ENCODE data around the gene ROCK2.

- TF ChIP-seq, protein P1, sequence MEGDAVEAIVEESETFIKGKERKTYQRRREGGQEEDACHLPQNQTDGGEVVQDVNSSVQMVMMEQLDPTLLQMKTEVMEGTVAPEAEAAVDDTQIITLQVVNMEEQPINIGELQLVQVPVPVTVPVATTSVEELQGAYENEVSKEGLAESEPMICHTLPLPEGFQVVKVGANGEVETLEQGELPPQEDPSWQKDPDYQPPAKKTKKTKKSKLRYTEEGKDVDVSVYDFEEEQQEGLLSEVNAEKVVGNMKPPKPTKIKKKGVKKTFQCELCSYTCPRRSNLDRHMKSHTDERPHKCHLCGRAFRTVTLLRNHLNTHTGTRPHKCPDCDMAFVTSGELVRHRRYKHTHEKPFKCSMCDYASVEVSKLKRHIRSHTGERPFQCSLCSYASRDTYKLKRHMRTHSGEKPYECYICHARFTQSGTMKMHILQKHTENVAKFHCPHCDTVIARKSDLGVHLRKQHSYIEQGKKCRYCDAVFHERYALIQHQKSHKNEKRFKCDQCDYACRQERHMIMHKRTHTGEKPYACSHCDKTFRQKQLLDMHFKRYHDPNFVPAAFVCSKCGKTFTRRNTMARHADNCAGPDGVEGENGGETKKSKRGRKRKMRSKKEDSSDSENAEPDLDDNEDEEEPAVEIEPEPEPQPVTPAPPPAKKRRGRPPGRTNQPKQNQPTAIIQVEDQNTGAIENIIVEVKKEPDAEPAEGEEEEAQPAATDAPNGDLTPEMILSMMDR (IDR thresholded peaks at IDR 0.05; ENCODE audit: poor library complexity): no peak
- TF ChIP-seq EZH2 (IDR thresholded peaks at IDR 0.05; ENCODE audit: borderline replicate concordance) (no peak), EZH2phosphoT487 (IDR thresholded peaks at IDR 0.05; ENCODE audit: low read depth, severe bottlenecking, unreplicated experiment) (no peak)
Measured at GRCh38 chr2:11368059-11368572, 23.7 kb upstream of the ROCK2 start.
